Stimulated activated CD4-positive, alpha-beta T cell treated with anti-CD3 and anti-CD28 coated beads, Interleukin-15, amount 100 ng/mL, for 48 hours (primary cell): ENCODE data around the gene ZNF500.

Experiments used
- DNase-seq, 2 donors: peaks; one replicate each; pipeline ENCODE4 v3.0.0-alpha.2; 2020; ENCODE audit warnings: low read depth in 2 of 2

The ZNF500 gene

GRCh38 chr16:4704913-4705312 lies 62.0 kb downstream of the ZNF500 start:
- DNase-seq: no peak

- DNase-seq: no peak
Observed at GRCh38 chr16:4704491-4704890, 62.5 kb downstream of the ZNF500 start.

- no peak for DNase-seq
Observed at GRCh38 chr16:4703906-4704305, 63.1 kb downstream of the ZNF500 start.

DNA sequence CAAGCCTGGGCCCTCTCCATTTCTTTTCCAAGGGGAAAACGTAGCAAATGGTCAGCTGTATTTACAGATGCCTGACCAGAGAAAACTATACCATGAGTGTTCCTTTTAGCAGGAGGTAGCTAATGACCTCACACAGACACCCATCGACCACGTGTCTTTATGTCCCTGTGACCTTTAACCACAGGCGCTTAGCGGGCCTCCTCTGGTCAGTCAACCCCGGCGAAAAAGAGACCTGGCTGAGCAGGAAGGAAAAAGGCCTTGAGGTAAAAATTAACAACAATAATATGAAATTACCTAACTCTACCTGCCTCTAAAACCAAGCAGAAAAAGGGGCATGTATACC lies 64.5 kb downstream of the ZNF500 start:
- DNase-seq: no peak

GRCh38 chr16:4701791-4702465 lies 65.0 kb downstream of the ZNF500 start:
- no peak for DNase-seq

DNA sequence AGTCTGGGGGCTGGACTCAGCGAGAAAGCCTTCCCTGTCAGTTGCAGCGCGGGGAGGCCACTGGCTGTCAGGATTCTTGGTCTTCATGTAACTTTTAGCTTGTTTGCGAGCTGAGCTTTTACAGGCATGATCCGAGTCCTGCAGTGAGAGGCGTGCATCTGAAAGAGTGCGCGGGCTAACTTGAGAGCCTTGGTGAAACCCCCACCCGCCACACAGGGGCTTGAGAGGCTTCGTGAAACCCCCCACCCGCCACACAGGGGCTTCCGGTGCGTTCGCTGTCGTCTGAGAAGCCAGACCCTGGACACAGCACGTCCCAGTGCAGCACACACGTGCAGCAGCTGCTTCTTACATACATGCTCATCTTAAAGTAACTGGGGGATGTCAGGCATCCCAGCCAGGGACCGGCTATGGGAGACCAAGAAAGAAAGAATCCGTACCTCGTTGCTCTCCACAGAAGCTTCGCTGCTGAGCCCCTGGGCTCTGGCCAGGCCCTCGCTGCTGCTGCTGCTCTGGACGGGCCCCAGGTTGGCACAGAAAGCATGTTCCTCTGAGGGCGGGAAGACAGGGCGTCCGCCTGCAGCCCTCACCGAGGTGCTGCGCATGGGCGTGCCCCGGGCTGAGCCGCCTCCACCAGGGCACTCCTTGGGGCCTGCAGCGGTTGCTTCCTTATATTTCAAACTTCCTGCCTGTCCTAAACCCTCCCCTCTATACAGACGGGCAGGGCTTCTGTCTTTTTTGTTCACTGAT lies 65.8 kb downstream of the ZNF500 start:
- DNase-seq: no peak

GRCh38 chr16:4700380-4700996 lies 66.5 kb downstream of the ZNF500 start:
- no peak for DNase-seq

GRCh38 chr16:4699046-4699556 lies 67.9 kb downstream of the ZNF500 start:
- no peak for DNase-seq

- DNase-seq: no peak
Observed at GRCh38 chr16:4698321-4699045, 68.5 kb downstream of the ZNF500 start.
